SU-DHL-6 (cell line): ENCODE data around the gene SRGAP3.

Experiments
- H2AFZ ChIP-seq: fragments of 200-600 bp; sonication (generic); 2 replicates; pipeline ENCODE4 v1.6.1; 2014; ENCODE audit warnings: low read depth, mild to moderate bottlenecking, moderate library complexity, mixed read lengths, antibody characterized with exemption, low read length; ENCODE audit not compliant: severe bottlenecking
- H3F3A ChIP-seq: fragments of 200-600 bp; shearing (Covaris generic); 2 replicates; pipeline ENCODE4 v1.6.0; 2016; ENCODE audit warnings: antibody characterized with exemption, mild to moderate bottlenecking; ENCODE audit not compliant: insufficient read depth
- H3K27ac ChIP-seq: fragments of 200-600 bp; sonication (generic); 2 replicates; pipeline ENCODE4 v1.5.1; 2016; ENCODE audit warnings: low read depth, mild to moderate bottlenecking, low read length, moderate library complexity, mixed read lengths
- H3K27me3 ChIP-seq: fragments of 200-600 bp; sonication (generic), shearing (Covaris generic); 2 replicates; pipeline ENCODE4 v1.6.0; 2014; ENCODE audit warnings: mild to moderate bottlenecking, low read length
- H3K36me3 ChIP-seq: fragments of 200-600 bp; sonication (generic); 2 replicates; pipeline ENCODE4 v1.6.1; 2014; ENCODE audit warnings: mild to moderate bottlenecking, low read length, mixed read lengths
- H3K4me2 ChIP-seq: fragments of 300-600, 200-600 bp; shearing (Covaris generic), sonication (generic); 2 replicates; pipeline ENCODE4 v1.6.0; 2014; ENCODE audit warnings: low read length, low read depth, mild to moderate bottlenecking; ENCODE audit not compliant: poor library complexity, severe bottlenecking
- H3K4me3 ChIP-seq: fragments of 200-600 bp; sonication (generic); 2 replicates; pipeline ENCODE4 v1.5.1; 2014; ENCODE audit warnings: antibody characterized with exemption, low read length, mild to moderate bottlenecking, mixed read lengths; ENCODE audit not compliant: insufficient read depth, poor library complexity, severe bottlenecking
- H3K79me2 ChIP-seq: fragments of 200-600 bp; sonication (generic); 2 replicates; pipeline ENCODE4 v1.6.1; 2014; ENCODE audit warnings: mild to moderate bottlenecking, low read length, moderate library complexity; ENCODE audit not compliant: insufficient read depth
- H3K9ac ChIP-seq: fragments of 200-600 bp; sonication (generic); 2 replicates; pipeline ENCODE4 v1.7.0; 2014; ENCODE audit warnings: mild to moderate bottlenecking, low read length
- H3K9me2 ChIP-seq: fragments of 200-600 bp; sonication (generic); replicated peaks from 2 replicates; pipeline ENCODE4 v1.6.1; 2014; ENCODE audit warnings: low read length; ENCODE audit not compliant: insufficient read depth
- H3K9me3 ChIP-seq: fragments of 200-600 bp; sonication (generic); 2 replicates; pipeline ENCODE4 v1.6.1; 2014; ENCODE audit warnings: low read length, mixed read lengths; ENCODE audit not compliant: insufficient read depth
- H4K20me1 ChIP-seq: fragments of 200-600 bp; sonication (generic); 2 replicates; pipeline ENCODE4 v1.6.1; 2014; ENCODE audit warnings: low read depth, mild to moderate bottlenecking, antibody characterized with exemption, low read length, moderate library complexity, mixed read lengths
- EZH2phosphoT487 ChIP-seq: fragments of 200-600 bp; sonication (generic), shearing (Covaris generic); conservative IDR thresholded peaks from 2 replicates; pipeline ENCODE4 v1.6.1; 2018; ENCODE audit warnings: mild to moderate bottlenecking, antibody characterized with exemption, low read length, moderate library complexity, mixed read lengths
- TF ChIP-seq, protein P1 (sequence below): fragments of 200-600 bp; sonication (generic); IDR thresholded peaks from one replicate; pipeline ENCODE4 v1.5.1; 2017; ENCODE audit warnings: antibody characterized with exemption, mild to moderate bottlenecking, low read length, moderate library complexity; ENCODE audit not compliant: insufficient read depth, poor library complexity, severe bottlenecking

The SRGAP3 gene

DNA sequence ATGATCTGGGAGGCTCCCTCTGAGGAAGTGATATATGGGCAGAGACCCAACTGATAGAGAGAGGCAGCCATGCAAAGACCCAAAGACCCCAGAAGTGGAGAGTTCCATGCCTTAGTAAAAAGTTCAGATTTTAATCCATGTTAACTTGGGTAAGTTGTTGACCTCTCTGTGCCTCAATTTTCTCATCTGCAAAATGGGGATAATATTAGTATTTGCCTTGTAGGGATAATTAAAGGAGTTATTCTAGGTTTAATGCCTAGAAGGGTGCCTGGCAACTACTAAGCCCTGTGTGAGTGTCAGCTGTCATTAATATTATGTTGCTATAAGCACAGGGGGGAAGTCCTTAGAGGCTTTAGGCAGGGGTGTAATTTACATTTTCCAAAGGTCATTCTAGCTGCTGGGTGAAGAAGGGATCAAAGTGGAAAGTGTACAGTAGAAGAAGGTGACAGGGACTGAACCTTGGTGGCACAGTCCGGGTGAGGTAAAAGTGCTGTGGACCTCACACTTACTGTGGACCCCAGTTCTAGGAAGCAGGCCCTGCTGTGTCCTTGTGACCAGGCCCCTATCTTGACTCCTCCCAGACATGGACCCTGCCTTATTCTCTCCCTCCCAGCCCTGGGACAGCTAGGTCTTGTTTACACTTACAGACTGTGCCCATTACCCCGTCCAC is 283.2 kb downstream of the SRGAP3 start:
- Histone ChIP-seq H2AFZ (no peak overlapping the region), H3K9me2 (no peaks in the 10 kb centered on the region), H3K79me2 (peaks cover 20% of the 10 kb centered on the region), H3K4me3 (no peak overlapping the region), H3F3A (no peaks in the 10 kb centered on the region), H3K9ac (no peak overlapping the region), H3K36me3 (no peaks in the 10 kb centered on the region), H4K20me1 (no peaks in the 10 kb centered on the region), H3K27ac (no peak overlapping the region), H3K27me3 (no peaks in the 10 kb centered on the region), H3K4me2 (no peak overlapping the region), H3K9me3 (no peaks in the 10 kb centered on the region)
- no peak for TF ChIP-seq EZH2phosphoT487
- TF ChIP-seq, protein P1, sequence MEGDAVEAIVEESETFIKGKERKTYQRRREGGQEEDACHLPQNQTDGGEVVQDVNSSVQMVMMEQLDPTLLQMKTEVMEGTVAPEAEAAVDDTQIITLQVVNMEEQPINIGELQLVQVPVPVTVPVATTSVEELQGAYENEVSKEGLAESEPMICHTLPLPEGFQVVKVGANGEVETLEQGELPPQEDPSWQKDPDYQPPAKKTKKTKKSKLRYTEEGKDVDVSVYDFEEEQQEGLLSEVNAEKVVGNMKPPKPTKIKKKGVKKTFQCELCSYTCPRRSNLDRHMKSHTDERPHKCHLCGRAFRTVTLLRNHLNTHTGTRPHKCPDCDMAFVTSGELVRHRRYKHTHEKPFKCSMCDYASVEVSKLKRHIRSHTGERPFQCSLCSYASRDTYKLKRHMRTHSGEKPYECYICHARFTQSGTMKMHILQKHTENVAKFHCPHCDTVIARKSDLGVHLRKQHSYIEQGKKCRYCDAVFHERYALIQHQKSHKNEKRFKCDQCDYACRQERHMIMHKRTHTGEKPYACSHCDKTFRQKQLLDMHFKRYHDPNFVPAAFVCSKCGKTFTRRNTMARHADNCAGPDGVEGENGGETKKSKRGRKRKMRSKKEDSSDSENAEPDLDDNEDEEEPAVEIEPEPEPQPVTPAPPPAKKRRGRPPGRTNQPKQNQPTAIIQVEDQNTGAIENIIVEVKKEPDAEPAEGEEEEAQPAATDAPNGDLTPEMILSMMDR: no peak

DNA sequence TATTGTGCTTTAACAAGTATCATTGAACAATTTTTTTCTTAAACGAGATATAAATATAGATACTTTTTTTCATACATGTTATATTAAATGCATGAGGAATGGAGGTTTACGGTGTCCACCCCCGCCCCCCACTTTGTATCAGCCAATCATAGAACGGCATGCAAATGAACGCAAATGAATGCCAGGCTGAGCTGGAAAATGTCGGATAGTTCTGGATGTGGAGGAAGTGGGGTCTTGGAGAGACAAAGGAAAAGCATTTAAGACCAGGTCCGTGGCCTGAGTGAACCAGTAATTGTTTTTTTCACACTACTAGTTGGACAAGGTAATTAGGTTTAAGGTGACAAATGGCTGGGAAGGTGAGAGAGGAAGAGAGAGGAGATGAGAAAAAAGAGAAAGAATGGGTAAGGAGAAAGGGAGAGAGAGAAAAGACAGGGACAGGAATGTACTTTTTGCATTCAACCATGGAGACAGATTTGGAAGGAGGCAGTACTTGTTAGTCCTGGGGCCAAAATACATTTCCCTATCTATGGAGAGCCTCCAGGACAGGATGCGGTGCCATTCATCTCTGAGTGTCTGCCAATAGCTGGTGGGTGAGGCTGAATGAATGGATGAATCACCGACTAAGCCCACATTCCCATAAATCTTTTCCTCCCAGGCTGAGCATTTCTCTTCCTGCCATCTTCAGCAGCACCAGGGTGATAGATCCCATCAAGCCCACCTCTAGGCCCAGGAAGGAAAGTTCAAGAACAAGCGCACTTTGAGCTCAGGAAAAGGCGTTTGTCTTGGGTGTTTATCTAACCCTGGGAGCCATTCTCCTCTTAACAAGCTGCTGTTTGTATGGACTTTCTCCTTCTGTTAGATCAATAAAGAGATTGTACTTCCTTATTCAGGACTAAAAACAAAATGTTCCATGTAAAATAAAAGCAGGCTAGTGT is 284.7 kb downstream of the SRGAP3 start:
- peak overlapping the region; percentile 69 for H2AFZ ChIP-seq
- TF ChIP-seq, protein P1: no peak
- no peak for TF ChIP-seq EZH2phosphoT487
- no peak overlapping the region for H3K4me3 ChIP-seq
- no peaks in the 10 kb centered on the region for H3F3A ChIP-seq
- no peaks in the 10 kb centered on the region for H3K9me2 ChIP-seq
- H3K79me2 ChIP-seq: peaks cover 35% of the 10 kb centered on the region
- no peak overlapping the region for H3K27ac ChIP-seq
- no peak overlapping the region for H3K4me2 ChIP-seq
- 0 out of 2 replicates have a peak, but pooled peaks cover 5% of the 10 kb centered on the region for H3K36me3 ChIP-seq
- no peaks in the 10 kb centered on the region for H3K27me3 ChIP-seq
- H4K20me1 ChIP-seq: no peaks in the 10 kb centered on the region
- H3K9ac ChIP-seq: no peak overlapping the region
- no peaks in the 10 kb centered on the region for H3K9me3 ChIP-seq

DNA sequence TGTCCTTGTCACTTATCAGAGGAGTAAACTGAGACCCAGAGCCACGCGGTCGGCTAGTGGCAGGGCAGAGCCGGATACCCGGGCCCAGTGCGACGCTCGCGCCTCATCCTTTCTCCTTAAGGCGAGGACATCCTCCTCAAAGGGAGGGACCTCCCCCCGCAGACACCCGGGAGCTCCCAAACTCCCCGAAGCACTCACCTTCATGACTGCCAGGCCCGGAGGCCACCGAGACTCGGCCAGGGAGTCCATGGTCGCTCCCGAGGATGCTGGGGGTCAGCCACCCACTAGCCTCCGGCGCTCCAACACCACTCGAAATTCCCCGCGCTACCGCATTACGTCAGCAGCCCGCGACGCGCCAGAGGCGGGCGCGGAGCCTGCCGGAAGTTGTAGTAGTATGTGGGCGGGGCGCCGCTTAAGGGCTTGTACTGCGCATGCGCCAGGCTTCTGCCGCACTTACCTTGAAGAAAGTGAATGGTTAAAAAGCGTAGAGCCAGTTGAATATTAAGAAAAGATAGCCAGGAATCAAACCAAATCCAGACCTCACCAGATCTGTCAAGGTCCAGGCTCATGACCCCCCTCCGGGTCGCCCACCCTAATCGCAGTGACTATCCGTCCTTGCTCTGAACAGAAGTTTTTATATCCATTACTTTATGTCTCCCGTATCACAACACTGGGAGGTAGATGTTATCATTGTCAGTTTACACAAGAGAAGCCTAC is 286.2 kb downstream of the SRGAP3 start, which contains the start of gene RAD18:
RAD18 (minus strand) TSS at position 336 of the 717 bp plus-strand sequence; CDS start at position 249, 87 bp downstream.
- Histone ChIP-seq H2AFZ (peak within 1 kb of the TSS; percentile 69), H3K27ac (no peak within 1 kb of the TSS), H3K36me3 (peaks cover 11% of the 10 kb centered on the region; the same call in 1 of the 2 replicates), H3K9ac (peak within 1 kb of the TSS; percentile 70), H3K27me3 (no peaks in the 10 kb centered on the region), H3F3A (no peaks in the 10 kb centered on the region), H3K79me2 (peaks cover 50% of the 10 kb centered on the region), H4K20me1 (no peaks in the 10 kb centered on the region; the same call in 1 of the 2 replicates), H3K9me2 (no peaks in the 10 kb centered on the region), H3K4me2 (peak within 1 kb of the TSS; percentile 73), H3K9me3 (no peaks in the 10 kb centered on the region), H3K4me3 (peak within 1 kb of the TSS; percentile 73)
- no peak for TF ChIP-seq EZH2phosphoT487
- TF ChIP-seq, protein P1: no peak
